Right forelimb (tissue), 1 donor: ENCODE measurements around the gene PTGER1.
A peak's percentile ranks its signal among the peaks of the same experiment; 100 is the strongest.

ENCODE experiments used
- DNase-seq: peaks from one replicate; pipeline ENCODE4 v3.0.0-alpha.2; 2018

PTGER1 gene

GRCh38 chr19:14439014-14439413, 36.1 kb downstream of the PTGER1 start:
- no peak for DNase-seq

GRCh38 chr19:14437578-14438140, 37.5 kb downstream of the PTGER1 start:
- DNase-seq = no peak

- DNase-seq = no peak
Observed at GRCh38 chr19:14435320-14436050, 39.7 kb downstream of the PTGER1 start.

GRCh38 chr19:14434543-14435319, 40.4 kb downstream of the PTGER1 start:
- DNase-seq = no peak

GRCh38 chr19:14433554-14434501, 41.3 kb downstream of the PTGER1 start:
- no peak for DNase-seq

GRCh38 chr19:14432791-14433553, 42.2 kb downstream of the PTGER1 start, which contains the start of gene PKN1:
Gene PKN1 (plus strand): TSS chr19:14433306. CDS start chr19:14433522, 216 bp downstream.
- DNase-seq = peak; percentile 77

GRCh38 chr19:14430712-14431111, 44.4 kb downstream of the PTGER1 start:
- DNase-seq = no peak

GRCh38 chr19:14428882-14429416, 46.2 kb downstream of the PTGER1 start:
- no peak for DNase-seq

GRCh38 chr19:14427461-14427860, 47.7 kb downstream of the PTGER1 start:
- no peak for DNase-seq

- DNase-seq = no peak
Observed at GRCh38 chr19:14425696-14426138, 49.4 kb downstream of the PTGER1 start.
